Transverse colon (tissue), 4 donors: ENCODE data around the gene CLDN11.

Experiments
- CTCF ChIP-seq, 5 experiments: fragments of 200-600 bp in 3 of 5; fragments of 450-650 bp in 2 of 5; sonication (generic) in 3 of 5; IDR thresholded peaks; 1 replicate in 2 of 5; 2 replicates in 3 of 5; pipeline ENCODE4 v1.5.1; 2016 to 2017; ENCODE audit warnings: antibody characterized with exemption in 5 of 5, inconsistent platforms in 3 of 5, mild to moderate bottlenecking in 2 of 5, moderate library complexity in 1 of 5
- POLR2AphosphoS5 ChIP-seq, 3 donors: sonication (generic); formaldehyde crosslinking; IDR thresholded peaks; one replicate each; pipeline ENCODE4 v1.6.1; 2016; ENCODE audit warnings: antibody characterized with exemption in 3 of 3

GRCh38 chr3:170417090-170417489 lies 1.6 kb upstream of the CLDN11 start:
- TF ChIP-seq CTCF (IDR thresholded peaks at IDR 0.05) (no peak), POLR2AphosphoS5 (IDR thresholded peaks at IDR 0.05) (no peak)
